GM19395 (cell line): ENCODE results near the gene BECN2.

Source experiments
- ATAC-seq: cut with Tn5 transposase; IDR thresholded peaks from one replicate; pipeline ENCODE4 v1.9.1; 2021; ENCODE audit warnings: mild to moderate bottlenecking, moderate library complexity; ENCODE audit not compliant: unreplicated experiment

Gene BECN2, protein sequence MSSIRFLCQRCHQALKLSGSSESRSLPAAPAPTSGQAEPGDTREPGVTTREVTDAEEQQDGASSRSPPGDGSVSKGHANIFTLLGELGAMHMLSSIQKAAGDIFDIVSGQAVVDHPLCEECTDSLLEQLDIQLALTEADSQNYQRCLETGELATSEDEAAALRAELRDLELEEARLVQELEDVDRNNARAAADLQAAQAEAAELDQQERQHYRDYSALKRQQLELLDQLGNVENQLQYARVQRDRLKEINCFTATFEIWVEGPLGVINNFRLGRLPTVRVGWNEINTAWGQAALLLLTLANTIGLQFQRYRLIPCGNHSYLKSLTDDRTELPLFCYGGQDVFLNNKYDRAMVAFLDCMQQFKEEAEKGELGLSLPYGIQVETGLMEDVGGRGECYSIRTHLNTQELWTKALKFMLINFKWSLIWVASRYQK

DNA sequence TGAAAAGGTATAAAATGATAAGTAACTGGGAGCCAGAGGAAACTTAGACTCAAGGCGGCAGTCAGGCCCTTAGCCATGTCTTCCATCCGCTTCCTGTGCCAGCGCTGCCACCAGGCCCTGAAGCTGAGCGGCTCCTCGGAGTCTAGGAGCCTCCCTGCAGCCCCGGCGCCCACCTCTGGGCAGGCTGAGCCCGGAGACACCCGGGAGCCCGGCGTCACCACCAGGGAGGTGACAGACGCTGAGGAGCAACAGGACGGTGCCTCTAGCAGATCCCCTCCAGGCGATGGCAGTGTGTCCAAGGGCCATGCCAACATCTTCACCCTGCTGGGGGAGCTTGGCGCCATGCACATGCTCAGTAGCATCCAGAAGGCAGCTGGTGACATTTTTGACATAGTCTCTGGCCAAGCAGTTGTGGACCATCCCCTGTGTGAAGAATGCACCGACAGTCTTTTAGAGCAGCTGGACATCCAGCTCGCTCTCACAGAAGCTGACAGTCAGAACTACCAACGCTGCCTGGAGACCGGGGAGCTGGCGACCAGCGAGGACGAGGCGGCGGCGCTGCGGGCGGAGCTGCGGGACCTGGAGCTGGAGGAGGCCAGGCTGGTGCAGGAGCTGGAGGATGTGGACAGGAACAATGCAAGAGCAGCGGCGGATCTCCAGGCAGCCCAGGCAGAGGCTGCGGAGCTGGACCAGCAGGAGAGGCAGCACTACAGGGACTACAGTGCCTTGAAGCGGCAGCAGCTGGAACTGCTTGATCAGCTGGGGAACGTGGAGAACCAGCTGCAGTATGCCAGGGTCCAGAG is at the start of gene BECN2:
TSS of gene BECN2 (plus strand) at position 76 of the 803 bp plus-strand sequence. CDS start at position 76, 0 bp downstream.
- ATAC-seq: no peak

DNA sequence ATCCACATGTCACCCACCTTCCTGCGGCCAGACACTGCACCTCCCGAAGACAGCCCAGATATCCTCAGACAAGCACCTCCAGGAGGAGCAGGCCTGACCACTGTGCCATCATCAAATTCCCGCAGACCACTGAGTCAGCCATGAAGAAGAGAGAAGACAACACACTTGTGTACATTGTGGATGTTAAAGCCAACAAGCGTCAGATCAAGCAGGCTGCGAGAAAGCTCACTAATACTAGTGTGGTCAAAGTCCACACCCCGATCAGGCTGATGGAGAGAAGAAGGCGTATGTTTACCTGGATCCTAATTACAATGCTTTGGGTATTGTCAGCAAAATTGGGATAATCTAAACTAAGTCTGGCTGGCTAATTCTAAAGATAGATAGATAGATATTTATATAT is 41.4 kb upstream of the BECN2 start:
- no peak for ATAC-seq

DNA sequence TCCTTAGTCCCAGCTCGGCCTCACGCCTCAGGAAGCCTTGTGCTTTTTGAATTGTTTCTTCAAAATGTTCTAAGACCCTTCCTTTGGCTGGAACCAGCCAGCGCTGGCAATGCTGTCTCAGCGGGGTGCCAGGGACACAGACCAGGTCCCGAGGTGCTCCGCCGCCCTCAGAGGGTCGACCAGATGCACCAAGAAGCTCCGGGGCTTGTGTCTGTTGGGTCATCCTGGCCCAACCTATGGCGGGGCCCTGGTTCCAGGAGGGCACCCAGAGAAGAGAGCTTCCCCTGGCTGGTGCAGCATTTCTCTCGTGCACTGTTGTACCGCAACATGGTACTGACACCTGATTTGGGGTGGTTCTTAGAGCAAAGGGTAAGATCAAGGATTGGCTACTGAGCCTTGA is 40.1 kb upstream of the BECN2 start:
- no peak for ATAC-seq

GRCh38 chr1:241918879-241919278 is 38.7 kb upstream of the BECN2 start:
- ATAC-seq: no peak

GRCh38 chr1:241924080-241924808 is 33.3 kb upstream of the BECN2 start:
- ATAC-seq: no peak

GRCh38 chr1:241926141-241926540 is 31.4 kb upstream of the BECN2 start:
- ATAC-seq: no peak

DNA sequence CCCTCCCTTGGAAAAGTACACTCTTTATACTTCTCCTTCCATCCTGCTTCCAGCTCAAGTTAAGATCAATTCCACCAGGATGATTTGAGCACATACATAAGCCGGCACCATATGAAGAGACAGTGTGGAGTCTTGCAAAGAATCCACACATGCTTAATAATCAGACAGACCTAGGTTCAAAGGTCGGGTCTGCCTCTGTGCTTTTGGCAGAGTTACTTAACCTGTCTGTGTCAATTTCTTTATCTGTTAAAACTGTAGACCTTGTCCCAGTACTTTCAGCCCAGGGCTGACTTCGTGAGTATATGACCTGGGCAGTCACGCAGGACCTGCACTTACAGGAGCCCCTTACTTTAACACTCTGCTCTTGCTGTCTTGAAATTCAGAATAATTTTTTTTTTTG is 30.2 kb upstream of the BECN2 start:
- ATAC-seq: no peak

- no peak for ATAC-seq
Observed at GRCh38 chr1:241932845-241933244, 24.7 kb upstream of the BECN2 start.

- no peak for ATAC-seq
Observed at GRCh38 chr1:241934201-241934848, 23.2 kb upstream of the BECN2 start.

DNA sequence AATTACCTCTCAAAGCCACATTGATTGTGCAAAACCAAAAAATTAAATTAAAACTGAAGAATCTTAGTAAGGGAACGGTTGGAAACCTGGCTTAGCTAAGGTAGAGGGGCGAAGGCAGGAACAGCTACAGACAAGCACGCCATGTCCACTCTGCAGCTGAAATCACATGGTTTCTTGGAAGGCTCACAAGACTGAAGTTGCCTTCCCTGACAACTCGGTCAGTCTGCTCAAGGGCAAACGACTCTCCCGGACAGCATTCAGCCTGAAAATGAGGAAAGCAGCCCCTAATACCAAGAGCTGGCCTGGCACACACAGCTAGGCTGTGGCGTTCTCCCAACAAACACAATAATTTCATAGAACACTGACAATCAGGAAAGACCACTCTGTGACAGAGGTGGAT is 22.7 kb upstream of the BECN2 start:
- no peak for ATAC-seq

DNA sequence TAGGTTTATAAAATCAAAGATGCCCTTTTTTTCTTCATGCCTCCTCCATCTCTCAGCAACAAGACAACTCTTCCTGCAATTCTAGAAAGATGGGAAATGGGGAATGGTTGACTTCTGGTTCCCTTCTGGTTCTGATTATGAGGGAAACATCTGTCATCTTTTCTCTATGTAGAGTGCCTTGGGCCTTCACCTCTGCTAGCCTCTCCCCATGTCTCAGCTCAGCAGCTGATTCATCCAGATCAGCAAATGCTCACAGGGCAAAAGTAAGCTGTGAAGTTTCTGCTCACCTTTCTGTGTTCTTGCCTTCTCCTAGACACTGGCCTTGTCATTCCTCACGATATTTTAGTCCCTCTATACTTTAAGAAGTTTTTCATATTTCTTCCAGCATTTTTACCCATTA is 17.8 kb upstream of the BECN2 start:
- no peak for ATAC-seq

GRCh38 chr1:241942738-241943137 is 14.8 kb upstream of the BECN2 start:
- no peak for ATAC-seq

- ATAC-seq: no peak
Observed at GRCh38 chr1:241944300-241944699, 13.3 kb upstream of the BECN2 start.

DNA sequence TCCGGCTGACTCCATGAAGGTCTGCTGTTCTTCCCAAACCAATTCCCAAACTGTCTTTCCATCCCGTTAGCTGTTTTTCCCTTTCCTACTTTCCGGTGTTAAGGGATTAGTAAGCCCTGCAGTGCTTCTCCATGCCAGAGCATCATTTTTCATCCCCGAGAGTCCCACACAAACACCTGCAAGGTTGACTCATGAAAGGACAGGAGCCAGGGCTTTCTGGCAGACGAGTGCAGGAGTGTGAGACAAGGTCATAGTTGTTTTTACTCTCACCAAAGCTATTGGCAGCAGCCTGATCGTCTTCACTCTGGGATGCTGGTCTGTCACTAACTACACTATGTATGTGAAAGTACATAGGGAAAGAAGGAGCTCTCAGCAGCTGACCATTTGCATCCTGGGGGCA is 10.2 kb upstream of the BECN2 start:
- no peak for ATAC-seq

- ATAC-seq: no peak
Observed at GRCh38 chr1:241950390-241950789, 7.2 kb upstream of the BECN2 start.

GRCh38 chr1:241962153-241962552 is 4.6 kb downstream of the BECN2 start:
- no peak for ATAC-seq

GRCh38 chr1:241963722-241964121 is 6.2 kb downstream of the BECN2 start:
- no peak for ATAC-seq

- ATAC-seq: no peak
Observed at GRCh38 chr1:241964550-241965282, 7.1 kb downstream of the BECN2 start.

GRCh38 chr1:241968611-241969010 is 11.0 kb downstream of the BECN2 start:
- ATAC-seq: no peak

- ATAC-seq: no peak
Observed at GRCh38 chr1:241972703-241973369, 15.3 kb downstream of the BECN2 start.
